Activated CD4-positive, alpha-beta T cell treated with anti-CD3 and anti-CD28 coated beads, Interleukin-2, Interleukin-6, amounts not matched to agents 100 ng/mL and 50 ng/mL, durations not matched to agents 16 hours and 8 hours (primary cell): ENCODE measurements around the gene SH3BGRL2.
"Not testable (repeated sequence)": the region's sequence is repeated elsewhere in the genome, so short reads cannot be mapped to it uniquely, and the experiment has no call there.

ENCODE experiments used
- DNase-seq: peaks from one replicate; pipeline ENCODE4 v3.0.0-alpha.2; 2020

Gene SH3BGRL2

DNA sequence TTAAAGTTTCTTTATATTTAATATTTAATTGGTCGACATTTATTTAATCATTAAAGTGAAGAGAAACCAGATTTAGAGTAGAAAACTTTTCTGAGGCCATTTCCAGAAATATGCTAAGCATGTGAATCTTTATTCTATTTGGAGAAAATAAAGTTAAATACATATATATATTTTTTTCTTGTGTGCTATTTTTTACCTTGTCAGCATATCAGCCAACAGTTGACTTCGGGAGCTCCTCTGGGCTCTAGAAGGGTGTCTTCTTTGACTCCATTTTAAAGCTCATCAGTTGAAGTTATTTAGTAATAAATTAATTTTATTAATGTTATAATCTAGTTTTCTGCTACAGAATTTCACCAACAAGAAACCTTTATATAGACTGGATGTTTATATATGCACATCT lies 73.1 kb downstream of the SH3BGRL2 start:
- no peak for DNase-seq

DNA sequence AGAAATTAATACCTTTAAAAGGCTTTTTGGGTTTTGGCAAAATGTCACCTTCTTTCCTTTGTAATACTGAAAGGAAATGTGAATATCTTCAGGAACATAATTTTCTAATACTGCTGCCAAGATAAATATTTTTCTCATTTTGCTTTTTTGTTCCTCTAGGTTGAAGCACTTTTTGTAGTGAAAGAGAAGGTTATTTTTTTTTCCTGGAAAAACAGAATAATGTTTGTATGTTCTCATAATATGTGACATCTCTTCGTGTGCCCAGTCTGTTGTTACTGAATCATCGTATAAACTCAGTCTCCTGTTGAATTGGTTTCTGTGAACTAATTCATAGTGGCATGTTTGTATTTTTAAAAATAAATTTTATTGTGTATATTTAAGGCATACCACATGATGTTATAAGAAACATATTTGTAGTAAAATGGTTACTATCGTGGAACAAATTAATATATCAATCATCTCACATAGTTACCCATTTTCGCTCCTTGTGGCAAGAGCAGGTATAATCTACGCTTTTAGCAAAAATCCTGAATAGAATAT lies 74.4 kb downstream of the SH3BGRL2 start:
- no peak for DNase-seq

DNA sequence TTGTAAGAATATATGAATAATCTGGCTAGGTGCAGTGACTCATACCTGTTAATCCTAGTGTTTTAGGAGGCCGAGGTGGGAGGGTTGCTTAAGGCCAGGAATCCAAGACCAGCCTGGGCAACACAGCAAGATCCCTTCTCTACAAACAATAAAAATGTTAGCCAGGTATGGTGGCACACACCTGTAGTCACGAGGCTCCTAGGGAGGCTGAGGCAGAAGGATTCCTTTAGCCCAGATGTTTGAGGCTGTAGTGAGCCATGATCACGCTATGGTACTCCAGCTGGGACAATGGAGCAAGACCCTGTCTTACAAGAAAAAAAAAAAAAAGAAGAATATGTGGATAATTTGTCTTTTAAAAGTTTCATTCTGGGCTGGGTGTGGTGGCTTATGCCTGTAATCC lies 75.4 kb downstream of the SH3BGRL2 start:
- DNase-seq: no peak

DNA sequence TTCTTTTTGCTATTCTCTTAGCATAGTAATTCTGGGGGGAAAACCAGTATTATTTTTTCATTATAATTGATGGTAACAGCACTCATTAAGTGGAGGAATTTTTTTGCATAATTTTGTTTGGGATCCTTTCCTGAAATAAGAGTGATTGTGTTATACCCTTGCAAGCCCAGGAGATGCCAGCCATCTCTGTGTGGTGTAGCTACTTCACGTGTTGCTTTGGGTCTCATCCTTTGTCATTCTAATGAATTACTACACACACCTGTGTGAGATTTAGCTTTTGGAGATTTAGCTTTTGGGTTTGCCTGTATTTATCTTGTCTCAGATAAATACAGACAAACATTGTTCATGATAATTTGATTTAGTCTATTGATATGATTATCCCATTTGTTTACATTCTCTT lies 76.5 kb downstream of the SH3BGRL2 start:
- no peak for DNase-seq

DNA sequence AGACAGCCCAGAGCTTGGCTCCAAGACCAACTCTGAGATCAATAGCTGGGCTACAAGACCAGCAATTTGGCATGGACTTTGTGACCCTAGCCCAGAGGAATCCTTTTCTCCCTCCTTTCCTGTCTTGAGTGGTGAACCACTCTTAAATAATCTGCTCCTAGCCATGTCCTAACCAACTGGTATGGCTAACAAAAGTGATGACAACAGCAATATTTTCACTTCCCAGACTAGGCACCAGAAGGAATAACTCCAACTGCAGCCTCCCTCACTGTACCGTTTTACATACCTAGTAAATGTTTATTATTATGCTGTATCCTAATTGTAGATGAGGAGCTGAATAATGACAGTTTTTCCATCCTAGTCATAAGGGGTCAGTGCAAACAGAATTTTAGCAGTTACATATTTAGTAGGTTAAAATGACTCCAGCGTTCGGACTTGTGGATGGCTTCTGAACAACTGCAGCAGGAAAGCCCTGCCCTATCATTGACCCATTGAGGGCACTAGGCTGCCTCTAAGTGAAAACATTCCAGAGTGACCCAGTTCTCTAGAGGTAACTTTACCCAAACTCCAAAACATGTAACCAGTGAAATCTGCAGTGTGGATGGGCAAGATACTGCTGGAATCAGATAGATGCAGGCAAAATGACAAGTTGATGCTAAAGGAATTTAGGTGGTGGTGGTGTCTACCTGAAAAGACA lies 77.1 kb downstream of the SH3BGRL2 start:
- no peak for DNase-seq

DNA sequence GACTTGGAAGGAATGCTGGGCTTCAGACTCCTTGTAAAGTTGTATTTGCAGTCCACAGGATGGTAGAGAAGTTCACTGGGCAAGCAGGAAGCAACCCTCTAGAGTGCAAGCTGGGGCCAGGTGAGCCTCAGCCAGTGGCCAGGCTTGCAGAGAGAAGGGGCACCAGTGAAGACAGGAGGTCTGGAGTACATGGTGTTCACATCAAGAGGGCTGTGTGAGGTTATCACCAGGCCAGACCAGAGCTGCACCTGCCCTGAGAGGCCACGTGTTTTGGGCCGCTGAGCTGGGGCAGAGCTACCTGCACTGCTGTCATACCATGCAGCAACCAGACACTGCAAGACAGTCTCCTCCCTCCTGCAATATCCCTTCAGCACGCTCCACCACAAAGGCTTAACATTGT lies 79.0 kb downstream of the SH3BGRL2 start:
- DNase-seq: no peak

DNA sequence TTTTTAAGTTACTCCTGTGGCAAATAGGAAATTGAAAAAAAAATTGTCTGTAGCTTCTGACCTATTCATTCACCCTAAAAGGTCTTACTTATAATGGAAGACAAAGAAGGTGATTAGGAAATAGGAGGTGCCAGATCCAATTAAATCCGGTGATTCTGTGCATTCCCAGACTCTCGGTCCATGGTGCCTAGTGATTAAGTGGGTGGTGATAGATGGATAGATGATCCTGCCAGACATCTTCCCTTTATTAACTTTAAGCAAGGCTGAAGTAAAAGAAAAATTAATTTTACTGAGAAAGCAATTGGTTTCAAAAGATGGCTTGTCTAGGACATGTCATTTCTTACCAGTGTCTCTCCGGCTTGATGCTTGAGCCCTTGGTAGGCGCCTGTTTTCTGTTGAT lies 80.0 kb downstream of the SH3BGRL2 start:
- no peak for DNase-seq

DNA sequence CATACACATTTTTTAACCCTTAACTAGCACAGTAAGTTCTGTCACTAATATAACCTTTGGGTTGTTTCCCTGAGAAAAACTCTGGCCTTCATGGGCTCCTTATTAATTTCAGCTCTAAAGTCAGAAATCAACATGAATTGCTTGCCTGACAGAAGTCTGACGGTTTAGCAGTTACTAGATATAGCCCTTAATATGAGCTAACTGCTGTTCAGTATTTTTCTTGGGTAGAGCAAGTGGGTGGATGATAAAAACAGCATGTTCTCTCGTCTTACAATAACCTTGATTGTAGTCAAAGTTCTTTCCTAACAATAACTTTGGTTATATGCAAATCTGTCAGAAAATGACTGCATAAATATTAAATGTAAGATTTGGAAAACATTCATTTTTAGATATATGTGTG lies 81.0 kb downstream of the SH3BGRL2 start:
- no peak for DNase-seq

DNA sequence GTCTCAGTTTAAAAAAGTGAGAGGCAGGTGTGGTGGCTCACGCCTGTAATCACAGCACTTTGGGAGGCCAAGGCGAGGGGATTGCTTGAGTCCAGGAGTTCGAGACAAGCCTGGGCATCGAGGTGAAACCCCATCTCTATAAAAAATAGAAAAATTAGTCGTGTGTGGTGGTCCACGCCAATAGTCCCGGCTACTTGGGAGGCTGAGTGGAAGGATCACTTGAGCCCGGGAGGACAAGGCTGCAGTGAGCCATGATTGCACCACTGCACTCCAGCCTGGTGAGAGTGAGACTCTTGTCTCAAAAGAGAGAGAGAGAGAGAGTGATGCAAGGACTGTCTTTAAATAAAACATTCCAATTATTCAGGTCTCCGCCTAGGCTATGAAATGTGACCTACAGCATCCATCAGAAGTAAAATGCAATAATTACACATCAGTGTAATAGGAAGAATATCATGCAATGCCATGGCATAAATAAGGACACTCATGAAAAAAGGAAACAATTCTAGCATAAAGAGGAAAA lies 81.5 kb downstream of the SH3BGRL2 start:
- DNase-seq: no peak

DNA sequence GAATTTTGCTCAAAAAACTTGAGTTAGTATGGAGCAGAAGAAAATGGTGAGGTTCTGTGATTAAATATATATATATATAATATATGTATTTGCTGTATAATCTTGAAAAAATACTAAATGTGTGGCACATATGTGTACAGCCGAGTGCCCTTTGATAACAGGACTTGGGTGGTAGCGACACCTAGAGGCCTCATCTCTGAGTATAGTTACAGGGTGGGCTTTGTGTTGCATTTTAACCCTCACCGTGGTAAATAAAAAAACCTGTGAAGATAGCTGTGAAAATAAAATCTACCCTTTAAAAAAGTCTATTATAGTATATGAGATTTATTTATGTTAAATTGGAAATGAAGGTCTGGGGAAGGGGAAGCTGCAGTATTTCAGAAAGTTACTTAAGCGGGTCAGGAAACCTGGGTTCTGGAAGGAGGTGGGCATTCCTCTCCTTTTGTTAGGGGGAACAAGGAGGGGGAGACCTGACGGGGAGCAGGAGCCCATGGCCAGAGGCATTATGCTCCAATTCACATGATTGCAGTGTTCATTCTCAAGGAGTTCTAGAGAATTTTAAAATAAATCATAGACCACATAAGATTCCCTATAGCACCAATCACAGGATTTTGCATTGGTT lies 82.7 kb downstream of the SH3BGRL2 start:
- peak; percentile 35 for DNase-seq

DNA sequence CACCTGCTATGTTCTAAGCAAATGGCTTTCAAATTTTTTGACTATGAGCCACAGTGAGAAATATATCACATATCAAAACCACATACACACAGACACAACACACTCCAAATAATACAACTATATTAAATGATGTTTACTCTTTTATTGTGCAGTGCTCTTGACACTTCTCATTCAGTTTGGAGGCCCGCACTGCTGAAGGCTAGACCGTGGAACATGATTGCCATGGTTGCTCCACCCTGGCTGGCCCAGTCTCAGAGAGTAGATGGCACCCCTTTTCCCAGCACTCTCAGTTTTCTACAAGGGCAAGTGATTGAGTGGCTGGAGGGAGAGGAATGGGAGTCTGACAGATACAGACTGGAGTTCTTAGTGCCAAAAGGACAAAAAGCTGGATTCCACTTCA lies 86.9 kb downstream of the SH3BGRL2 start:
- DNase-seq: no peak

DNA sequence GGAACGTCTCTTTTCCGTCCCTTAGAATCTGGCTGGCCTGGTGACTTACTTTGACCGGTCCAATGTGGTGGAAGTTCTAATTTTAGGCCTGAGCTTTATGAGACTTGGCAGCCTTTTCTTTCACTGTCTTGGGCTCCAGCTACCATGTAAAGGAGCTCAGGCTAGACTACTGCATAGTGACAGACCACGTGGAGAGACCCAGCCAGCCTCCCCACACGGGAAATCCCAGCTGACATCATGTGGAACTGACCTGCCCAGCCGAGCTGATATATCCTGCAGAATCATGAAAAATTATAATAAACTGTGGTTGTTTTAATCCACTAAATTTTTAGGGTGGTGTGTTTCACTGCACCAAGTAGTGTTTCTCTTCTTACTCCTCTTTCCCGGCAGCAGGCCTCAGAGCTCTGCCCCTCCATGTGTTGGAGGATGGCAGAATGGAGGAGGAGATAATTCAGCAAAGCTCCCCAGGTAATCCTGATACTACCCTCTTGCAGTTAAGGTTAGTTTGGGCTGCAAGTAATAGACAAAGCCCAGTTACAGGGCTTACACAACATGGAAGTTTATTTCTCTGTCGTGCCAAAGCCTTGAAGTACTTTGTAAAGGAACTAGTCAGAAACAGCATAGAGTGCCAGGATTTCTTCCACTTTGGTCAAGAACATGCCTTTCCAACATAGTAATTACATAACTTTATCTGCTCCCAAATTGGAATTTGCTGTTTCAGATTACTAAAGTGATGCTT lies 87.5 kb downstream of the SH3BGRL2 start:
- no peak for DNase-seq

DNA sequence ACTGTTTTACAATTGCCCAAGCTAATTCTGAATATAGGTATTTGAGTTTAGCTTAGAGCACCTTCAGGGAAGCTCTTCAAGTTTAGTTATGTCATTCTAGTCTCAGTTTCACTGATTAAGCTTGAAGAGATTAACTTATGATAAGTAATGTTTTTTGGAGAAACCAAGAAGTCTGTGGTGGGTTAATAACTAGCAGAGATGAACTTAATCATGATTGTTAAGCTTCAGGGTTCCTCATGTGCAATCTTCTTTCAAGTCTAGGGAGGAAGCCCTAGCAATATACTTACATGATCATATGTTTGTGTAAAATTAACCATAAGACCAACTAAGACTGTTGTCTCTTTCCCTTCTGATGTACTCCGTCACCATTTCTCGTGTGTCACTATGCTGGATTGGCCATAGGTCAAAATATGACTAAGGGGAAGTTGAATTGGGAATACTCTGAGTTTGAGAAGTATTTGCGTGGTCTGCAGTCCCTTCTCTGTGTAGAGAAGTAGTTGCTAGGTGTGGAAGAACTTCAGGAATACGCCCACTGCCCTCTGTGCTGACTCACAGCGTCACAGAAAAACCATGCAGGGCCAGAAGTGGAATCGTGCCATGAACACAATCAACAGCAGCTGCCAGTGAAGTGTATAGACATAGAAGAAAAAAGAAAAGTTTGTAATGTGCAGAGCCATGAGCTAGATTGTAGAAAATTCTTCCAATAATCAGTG lies 88.3 kb downstream of the SH3BGRL2 start:
- DNase-seq: no peak

DNA sequence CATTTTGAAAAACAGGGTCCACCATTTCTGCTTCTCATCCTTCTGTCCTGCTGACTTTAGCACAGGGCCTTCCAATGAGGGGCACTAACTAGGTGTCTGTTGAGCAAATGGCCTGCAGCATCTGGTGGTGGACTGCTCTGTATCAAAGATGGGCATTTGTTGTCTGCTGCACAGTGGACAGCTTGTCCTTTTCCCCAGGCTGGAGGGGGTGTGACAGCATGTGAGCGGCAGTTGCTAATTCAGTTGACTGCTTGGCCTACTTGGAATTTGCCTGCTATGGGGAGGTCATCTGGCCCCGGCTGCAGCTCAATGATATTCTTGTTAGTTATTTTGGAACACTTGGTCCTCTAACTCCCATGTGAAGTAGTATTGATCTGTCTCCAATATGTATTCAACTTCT lies 93.7 kb downstream of the SH3BGRL2 start:
- no peak for DNase-seq

DNA sequence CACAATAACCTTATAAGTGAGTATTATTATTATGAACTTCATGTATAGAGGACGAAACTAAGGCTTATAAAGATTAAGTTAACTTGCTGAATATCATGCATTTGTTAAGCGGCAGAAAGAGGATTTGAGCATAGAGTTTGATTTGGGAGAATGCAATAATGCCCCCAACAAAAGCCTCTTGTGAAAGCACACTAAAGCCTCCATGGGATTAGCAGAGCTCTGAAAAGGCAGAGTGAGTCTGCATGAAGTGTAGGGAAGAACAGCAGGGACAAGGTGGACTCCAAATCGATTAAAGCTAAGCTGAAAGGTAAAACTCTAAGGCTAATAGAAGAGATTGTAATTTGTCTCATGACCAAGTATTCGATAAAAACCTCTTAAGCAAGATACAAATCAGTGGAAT lies 100.3 kb downstream of the SH3BGRL2 start:
- DNase-seq: no peak

DNA sequence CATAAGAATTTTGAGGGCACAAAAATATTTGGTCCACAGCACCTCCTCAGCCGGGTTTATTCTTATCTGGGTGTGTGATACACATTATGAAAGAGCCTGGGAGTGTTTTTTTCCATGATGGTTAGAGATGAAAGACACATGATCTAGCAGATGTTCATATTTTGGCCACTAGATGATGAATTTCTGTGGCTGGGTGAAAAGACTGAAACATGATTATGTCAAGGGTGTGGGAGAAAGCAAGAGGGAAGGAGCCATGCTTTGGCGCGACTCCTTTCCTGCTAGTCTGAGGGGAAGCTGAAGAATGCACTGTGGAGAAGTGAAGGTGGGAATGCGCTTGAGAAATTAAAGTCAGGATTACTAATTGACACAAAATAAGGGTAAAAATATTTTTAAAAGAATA lies 102.3 kb downstream of the SH3BGRL2 start:
- DNase-seq: no peak

DNA sequence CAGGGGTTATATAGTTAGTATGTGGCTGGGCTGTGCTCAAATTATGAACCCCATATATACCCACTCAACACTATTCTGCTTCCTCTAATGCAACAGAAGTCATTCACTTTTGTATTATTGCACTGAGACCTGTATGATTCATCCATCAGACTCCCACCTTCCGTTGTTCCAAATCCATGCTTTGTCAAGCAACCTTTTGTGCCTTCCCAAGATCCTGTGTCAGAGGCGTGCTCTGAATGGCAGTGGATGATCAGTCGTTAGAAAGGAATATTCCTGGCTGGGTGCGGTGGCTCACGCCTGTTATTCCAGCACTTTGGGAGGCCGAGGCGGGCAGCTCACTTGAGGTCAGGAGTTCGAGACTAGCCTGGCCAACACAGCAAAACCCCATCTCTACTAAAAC lies 103.2 kb downstream of the SH3BGRL2 start:
- DNase-seq: no peak

DNA sequence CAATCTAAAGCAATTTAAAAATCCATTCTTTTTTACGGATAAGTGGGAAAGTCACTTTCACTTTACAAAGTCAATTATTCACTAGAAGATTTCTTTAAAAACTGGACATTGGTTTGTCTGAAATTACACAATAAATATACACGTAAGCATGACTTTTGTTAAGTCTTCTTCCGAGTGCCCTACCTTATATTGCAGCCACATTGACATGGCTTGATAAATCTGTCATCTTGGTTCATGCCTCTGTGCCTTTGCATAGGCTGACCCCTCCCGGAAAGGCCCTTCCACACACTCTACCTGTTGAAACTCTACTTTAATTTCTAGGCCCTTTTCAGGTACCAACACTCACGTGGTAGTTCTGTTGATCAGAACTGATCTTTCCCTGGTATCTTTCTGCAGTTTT lies 104.1 kb downstream of the SH3BGRL2 start:
- no peak for DNase-seq

DNA sequence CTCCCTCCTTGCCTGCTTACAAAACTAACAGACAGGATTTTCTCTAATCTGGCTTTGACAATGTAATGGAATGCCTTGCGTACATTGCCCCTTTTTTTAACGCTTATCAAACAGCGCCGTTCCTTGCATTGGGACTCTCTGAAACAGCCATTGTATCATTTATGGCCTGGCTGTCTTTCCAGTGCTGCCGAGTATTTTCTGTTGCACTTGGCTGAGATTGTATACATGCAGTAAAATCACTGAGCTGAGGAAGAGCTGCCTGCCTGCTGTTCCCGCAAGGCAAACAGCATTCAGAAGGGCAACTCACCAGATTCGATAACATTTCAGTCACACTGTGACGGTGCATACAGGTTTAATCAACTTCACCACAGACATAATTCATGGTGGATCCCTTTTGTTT lies 106.0 kb downstream of the SH3BGRL2 start:
- DNase-seq: no peak

DNA sequence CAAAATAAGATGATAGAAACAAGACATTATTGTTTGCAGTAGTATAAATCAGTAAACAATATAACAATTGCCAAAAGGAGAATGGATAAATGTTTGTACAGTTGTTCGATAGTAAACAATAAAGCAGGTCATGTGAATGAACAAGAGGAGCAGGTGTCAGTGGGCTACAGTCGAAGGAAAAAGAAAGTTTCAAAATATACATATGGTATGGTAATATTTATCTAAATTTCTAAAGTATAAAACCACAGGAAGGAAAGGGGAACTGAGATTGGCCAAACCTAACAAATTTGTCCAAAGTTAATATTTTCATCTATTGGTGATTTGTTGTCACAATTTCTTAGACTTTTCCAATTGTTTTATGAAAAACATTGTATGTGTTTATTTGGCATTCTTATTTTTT lies 110.9 kb downstream of the SH3BGRL2 start:
- DNase-seq: no peak

DNA sequence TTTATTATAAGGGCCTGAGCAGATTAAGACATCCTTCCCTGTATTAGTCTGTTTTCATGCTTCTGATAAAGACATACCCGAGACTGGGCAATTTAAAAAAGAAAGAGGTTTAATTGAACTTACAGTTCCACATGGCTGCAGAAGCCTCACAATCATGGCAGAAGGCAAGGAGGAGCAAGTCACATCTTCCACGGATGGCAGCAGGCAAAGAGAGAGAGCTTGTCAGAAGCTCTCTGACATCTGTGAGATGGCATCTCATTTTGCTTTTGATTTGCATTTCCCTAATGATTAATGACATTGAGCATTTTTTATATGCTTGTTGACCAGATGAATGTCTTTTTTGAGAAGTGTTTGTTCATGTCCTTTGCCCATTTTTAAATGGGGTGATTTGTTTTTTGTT lies 114.2 kb downstream of the SH3BGRL2 start:
- not testable (repeated sequence) for DNase-seq

DNA sequence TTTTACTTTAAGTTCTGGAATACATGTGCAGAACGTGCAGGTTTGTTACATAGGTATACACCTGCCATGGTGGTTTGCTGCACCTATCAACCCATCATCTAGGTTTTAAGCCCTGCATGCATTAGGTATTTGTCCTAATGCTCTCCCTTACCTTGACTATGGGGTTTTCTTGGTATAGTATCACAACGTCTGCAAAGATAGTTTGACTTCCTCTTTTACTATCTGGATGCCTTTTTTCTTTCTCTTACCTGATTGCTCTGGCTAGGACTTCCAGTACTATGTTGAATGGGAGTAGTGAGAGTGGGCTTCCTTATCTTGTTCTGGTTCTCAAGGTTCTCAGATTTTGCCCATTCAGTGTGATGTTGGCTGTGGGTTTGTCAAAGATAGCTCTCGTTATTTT lies 115.2 kb downstream of the SH3BGRL2 start:
- not testable (repeated sequence) for DNase-seq

DNA sequence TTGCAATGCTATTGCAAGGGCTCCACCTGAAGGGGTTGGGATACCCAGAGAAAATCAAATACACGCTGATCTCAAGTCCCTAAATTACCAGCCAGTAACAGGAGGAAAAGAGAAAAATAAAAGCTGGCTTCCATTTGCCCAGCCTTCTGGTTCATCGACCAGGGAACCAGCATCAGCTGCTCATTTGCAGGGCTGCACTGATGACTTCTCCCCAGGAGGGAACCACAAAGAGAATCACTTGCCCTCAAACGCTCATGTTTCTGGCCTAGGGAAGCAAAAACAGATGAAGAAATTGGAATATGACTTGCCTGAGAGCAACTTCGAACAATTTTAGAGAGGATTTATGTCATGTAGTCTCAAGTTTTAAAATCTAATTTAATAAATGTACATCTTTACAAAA lies 119.7 kb downstream of the SH3BGRL2 start:
- no peak for DNase-seq
